Measurements from ENCODE around the gene AHRR.

DNA sequence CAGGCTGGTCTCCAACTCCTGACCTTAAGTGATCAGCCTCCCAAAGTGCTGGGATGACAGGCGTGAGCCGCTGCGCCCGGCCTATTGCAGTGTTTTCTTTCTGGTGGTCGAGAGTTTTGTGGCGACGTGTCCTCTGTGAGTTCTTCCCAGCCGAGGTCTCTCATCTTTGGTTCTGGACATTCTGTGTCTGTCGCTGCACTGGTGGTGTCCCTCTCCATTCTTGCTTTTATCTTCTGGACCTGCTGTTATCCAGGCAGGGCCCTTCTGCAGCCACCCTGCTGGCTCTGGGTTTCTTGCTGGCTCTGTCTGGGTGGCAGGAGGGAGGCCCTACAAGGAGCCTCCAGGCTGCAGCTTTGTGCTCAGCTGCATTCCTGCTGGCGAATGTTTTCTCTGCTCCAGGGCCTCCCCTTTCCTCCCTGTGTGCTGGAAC, 72.3 kb downstream of the AHRR start:
- no peak for TF ChIP-seq EZH2 (IDR thresholded peaks at IDR 0.05; ENCODE audit: borderline replicate concordance)
- TF ChIP-seq, protein P1, sequence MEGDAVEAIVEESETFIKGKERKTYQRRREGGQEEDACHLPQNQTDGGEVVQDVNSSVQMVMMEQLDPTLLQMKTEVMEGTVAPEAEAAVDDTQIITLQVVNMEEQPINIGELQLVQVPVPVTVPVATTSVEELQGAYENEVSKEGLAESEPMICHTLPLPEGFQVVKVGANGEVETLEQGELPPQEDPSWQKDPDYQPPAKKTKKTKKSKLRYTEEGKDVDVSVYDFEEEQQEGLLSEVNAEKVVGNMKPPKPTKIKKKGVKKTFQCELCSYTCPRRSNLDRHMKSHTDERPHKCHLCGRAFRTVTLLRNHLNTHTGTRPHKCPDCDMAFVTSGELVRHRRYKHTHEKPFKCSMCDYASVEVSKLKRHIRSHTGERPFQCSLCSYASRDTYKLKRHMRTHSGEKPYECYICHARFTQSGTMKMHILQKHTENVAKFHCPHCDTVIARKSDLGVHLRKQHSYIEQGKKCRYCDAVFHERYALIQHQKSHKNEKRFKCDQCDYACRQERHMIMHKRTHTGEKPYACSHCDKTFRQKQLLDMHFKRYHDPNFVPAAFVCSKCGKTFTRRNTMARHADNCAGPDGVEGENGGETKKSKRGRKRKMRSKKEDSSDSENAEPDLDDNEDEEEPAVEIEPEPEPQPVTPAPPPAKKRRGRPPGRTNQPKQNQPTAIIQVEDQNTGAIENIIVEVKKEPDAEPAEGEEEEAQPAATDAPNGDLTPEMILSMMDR (IDR thresholded peaks at IDR 0.05; ENCODE audit: poor library complexity), result no peak
